Naive thymus-derived CD8-positive, alpha-beta T cell (primary cell): ENCODE data around the gene PLEKHM3. TPM values are rescaled to one million over a fixed set of nuclear protein-coding genes. Genes with fewer than 3 reads are reported as not detected.
"Not testable (repeated sequence)": the region's sequence is repeated elsewhere in the genome, so short reads cannot be mapped to it uniquely, and the experiment has no call there.

ENCODE experiments used
- ATAC-seq, 2 donors: fragments of 150-1000 bp; cut with Tn5 transposase in 1 of 2; sonication (Bioruptor Pico), chemical (Tn5 transposase) in 1 of 2; 1 replicate in 1 of 2; 2 replicates in 1 of 2; pipeline ENCODE4 v1.10.0; 2021; ENCODE audit warnings: mild to moderate bottlenecking in 2 of 2, moderate library complexity in 2 of 2
- POLR2A ChIA-PET: fragments of 350-600 bp; sonication (Branson Sonifier 250); formaldehyde crosslinking; loops from one replicate; lab custom pipeline; 2021; ENCODE audit warnings: antibody characterized with exemption; lab: Charles Lee
- DNase-seq, 10 donors: peaks; one replicate each; pipeline versions ENCODE4 v3.0.0 to v3.0.0-alpha.2; 2020 to 2022
- H3K27ac Mint-ChIP-seq, 10 donors: one replicate each; pipeline ENCODE4 v1.8.0; 2020 to 2022; ENCODE audit warnings: mild to moderate bottlenecking in 10 of 10, mixed read lengths in 10 of 10, moderate library complexity in 4 of 10, inconsistent platforms in 1 of 10
- H3K27me3 Mint-ChIP-seq, 5 donors: one replicate each; pipeline ENCODE4 v1.8.0; 2021 to 2022; ENCODE audit warnings: mixed read lengths in 5 of 5
- H3K36me3 Mint-ChIP-seq, 3 donors: one replicate each; pipeline ENCODE4 v1.8.0; 2020 to 2022; ENCODE audit warnings: mixed read lengths in 3 of 3, mild to moderate bottlenecking in 2 of 3, inconsistent platforms in 1 of 3
- H3K4me1 Mint-ChIP-seq, 4 donors: one replicate each; pipeline ENCODE4 v1.8.0; 2021 to 2022; ENCODE audit warnings: mixed read lengths in 4 of 4
- H3K4me3 Mint-ChIP-seq, 10 donors: one replicate each; pipeline ENCODE4 v1.8.0; 2020 to 2022; ENCODE audit warnings: mild to moderate bottlenecking in 10 of 10, mixed read lengths in 10 of 10, moderate library complexity in 6 of 10, inconsistent platforms in 1 of 10
- H3K9me3 Mint-ChIP-seq, 9 donors: one replicate each; pipeline ENCODE4 v1.8.0; 2020 to 2022; ENCODE audit warnings: mixed read lengths in 9 of 9, mild to moderate bottlenecking in 3 of 9, inconsistent platforms in 1 of 9, moderate library complexity in 1 of 9
- polyA plus RNA-seq, 3 donors: library from polyadenylated mRNA; unstranded; fragments of 300-500 nt; fragmentation: Illumina TruSeq; gene quantifications; one replicate each; pipeline ENCODE4 v1.2.3, GENCODE V29; 2021
- total RNA-seq, 8 experiments: library from RNA in 2 of 8; stranded (reverse) in 2 of 8; gene quantifications; one replicate each; pipeline ENCODE4 v1.2.3 and lab custom pipeline; 2021 to 2026

Gene PLEKHM3
- total and polyA plus RNA-seq, 5 experiments from 2014 or later = 2.5 to 16.5 (median 3.4) TPM

DNA sequence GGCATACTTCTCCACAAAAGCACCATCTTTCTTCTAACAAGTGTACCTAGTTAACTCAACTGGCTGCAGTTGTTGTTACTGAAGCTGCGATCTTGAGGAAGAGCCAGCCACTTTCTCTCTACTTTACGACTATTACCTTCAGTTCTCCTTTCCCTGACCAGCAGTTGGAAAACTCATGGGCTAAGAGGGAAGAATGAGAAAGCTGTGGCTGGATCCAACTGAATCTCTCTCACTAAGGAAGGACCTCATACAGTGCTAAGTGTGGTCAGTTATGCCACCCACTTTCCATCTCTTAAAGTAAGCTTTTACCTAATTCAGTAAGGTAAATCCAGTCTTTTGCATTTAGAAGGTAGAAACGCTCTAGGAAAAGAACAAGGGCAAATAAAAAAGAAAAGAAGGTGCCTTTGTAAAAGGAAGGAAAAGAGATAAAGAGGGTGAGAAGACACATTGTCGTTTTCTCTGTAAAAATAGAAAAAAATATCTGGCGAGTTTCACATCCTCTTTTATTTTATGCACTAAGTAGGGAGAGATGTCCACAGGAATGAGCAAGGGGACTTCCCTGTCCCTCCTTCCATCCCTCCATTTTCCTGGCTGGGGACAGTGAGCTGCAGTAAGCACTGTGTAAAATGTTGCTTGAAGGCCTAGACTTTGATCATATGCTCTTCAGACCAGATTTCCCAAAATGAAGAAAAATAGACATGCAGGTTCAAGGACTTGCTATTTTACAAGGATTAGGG, 73.4 kb downstream of the PLEKHM3 start:
- H3K4me3 Mint-ChIP-seq = no peak overlapping the region

GRCh38 chr2:207950761-207951114, 74.6 kb downstream of the PLEKHM3 start:
- H3K4me1 Mint-ChIP-seq = peaks cover 0 to 9% (median 3%) of the 10 kb centered on the region in 4 donors
- POLR2A ChIA-PET = no interaction called here
- H3K36me3 Mint-ChIP-seq = peaks cover 0 to 16% (median 5%) of the 10 kb centered on the region in 3 donors
- DNase-seq = no peak
- no peaks in the 10 kb centered on the region for H3K27me3 Mint-ChIP-seq
- no peak overlapping the region for H3K4me3 Mint-ChIP-seq
- H3K9me3 Mint-ChIP-seq = no peaks in the 10 kb centered on the region
- H3K27ac Mint-ChIP-seq = no peak overlapping the region
- ATAC-seq = no peak

More for the DNA sequence above, 73.4 kb downstream of the PLEKHM3 start:
- peaks cover 0 to 9% (median 4%) of the 10 kb centered on the region in 4 donors for H3K4me1 Mint-ChIP-seq
- H3K36me3 Mint-ChIP-seq = peaks cover 0 to 10% (median 5%) of the 10 kb centered on the region in 3 donors
- no peaks in the 10 kb centered on the region for H3K27me3 Mint-ChIP-seq
- DNase-seq (no peak), ATAC-seq (no peak)
- no peak overlapping the region for H3K27ac Mint-ChIP-seq
- POLR2A ChIA-PET = no interaction called here
- H3K9me3 Mint-ChIP-seq = no peaks in the 10 kb centered on the region

- DNase-seq = no peak
- no peaks in the 10 kb centered on the region for H3K27me3 Mint-ChIP-seq
- peaks cover 0 to 9% (median 2%) of the 10 kb centered on the region in 4 donors for H3K4me1 Mint-ChIP-seq
- POLR2A ChIA-PET = no interaction called here
- H3K9me3 Mint-ChIP-seq = no peaks in the 10 kb centered on the region
- H3K4me3 Mint-ChIP-seq = no peak overlapping the region
- peaks cover 2 to 21% (median 8%) of the 10 kb centered on the region in 3 donors for H3K36me3 Mint-ChIP-seq
- no peak for ATAC-seq
- no peak overlapping the region for H3K27ac Mint-ChIP-seq
Measured at GRCh38 chr2:207950063-207950760, 75.1 kb downstream of the PLEKHM3 start.

DNA sequence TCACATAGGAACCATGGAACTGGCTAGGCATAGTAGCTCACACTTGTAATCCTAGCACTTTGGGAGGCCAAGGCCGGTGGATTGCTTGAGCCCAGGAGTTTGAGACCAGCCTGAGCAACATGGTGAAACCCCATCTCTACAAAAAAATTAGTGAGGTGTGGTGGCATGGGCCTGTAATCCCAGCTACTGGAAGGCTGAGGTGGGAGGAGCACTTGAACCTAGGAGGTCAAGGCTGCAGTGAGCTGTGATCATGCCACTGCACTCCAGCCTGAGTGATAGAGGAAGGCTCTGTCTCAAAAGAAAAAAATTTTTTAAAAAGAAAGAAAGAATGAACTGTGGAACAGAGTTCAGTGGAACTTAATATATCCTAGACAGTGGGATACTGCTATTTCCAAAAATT, 76.1 kb downstream of the PLEKHM3 start:
- ATAC-seq, H3K9me3 Mint-ChIP-seq, H3K4me3 Mint-ChIP-seq, H3K27me3 Mint-ChIP-seq, POLR2A ChIA-PET, H3K4me1 Mint-ChIP-seq, H3K27ac Mint-ChIP-seq, DNase-seq: not testable (repeated sequence)
- H3K36me3 Mint-ChIP-seq = peaks cover 7 to 31% (median 17%) of the 10 kb centered on the region in 3 donors

- DNase-seq = no peak
- no peak for ATAC-seq
- Mint-ChIP-seq H3K4me3 (no peak overlapping the region), H3K9me3 (no peaks in the 10 kb centered on the region), H3K27ac (peak overlapping the region in 2 of 10 donors; percentile 2 to 7), H3K27me3 (no peaks in the 10 kb centered on the region), H3K36me3 (peaks cover 7 to 53% (median 34%) of the 10 kb centered on the region in 3 donors), H3K4me1 (peaks cover 0 to 7% (median under 1%) of the 10 kb centered on the region in 4 donors)
- POLR2A ChIA-PET = no interaction called here
Measured at GRCh38 chr2:207944979-207945600, 80.2 kb downstream of the PLEKHM3 start.

DNA sequence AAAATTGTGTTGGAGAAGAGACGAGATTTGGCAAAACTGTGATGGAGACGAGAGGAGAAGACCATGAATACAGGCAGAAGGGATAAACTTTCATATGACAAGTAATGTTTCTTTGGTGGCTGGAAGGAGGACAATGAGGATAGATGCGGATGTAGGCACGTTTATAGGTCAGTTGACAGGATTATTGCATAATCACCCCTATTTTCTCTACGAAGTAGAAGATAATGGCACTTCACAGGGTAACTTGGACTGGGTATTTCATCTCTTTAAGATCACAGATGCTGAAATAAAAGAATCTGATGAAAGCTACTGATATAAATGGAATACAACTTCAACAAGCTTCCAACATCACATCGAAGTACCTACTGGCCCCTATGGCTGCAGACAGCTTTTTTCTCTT, 81.0 kb downstream of the PLEKHM3 start:
- DNase-seq (no peak), ATAC-seq (no peak)
- POLR2A ChIA-PET = no interaction called here
- H3K36me3 Mint-ChIP-seq = peaks cover 7 to 53% (median 34%) of the 10 kb centered on the region in 3 donors
- H3K4me3 Mint-ChIP-seq = no peak overlapping the region
- peaks cover 0 to 9% (median 2%) of the 10 kb centered on the region in 4 donors for H3K4me1 Mint-ChIP-seq
- H3K27ac Mint-ChIP-seq = no peak overlapping the region
- no peaks in the 10 kb centered on the region for H3K9me3 Mint-ChIP-seq
- no peaks in the 10 kb centered on the region for H3K27me3 Mint-ChIP-seq

DNA sequence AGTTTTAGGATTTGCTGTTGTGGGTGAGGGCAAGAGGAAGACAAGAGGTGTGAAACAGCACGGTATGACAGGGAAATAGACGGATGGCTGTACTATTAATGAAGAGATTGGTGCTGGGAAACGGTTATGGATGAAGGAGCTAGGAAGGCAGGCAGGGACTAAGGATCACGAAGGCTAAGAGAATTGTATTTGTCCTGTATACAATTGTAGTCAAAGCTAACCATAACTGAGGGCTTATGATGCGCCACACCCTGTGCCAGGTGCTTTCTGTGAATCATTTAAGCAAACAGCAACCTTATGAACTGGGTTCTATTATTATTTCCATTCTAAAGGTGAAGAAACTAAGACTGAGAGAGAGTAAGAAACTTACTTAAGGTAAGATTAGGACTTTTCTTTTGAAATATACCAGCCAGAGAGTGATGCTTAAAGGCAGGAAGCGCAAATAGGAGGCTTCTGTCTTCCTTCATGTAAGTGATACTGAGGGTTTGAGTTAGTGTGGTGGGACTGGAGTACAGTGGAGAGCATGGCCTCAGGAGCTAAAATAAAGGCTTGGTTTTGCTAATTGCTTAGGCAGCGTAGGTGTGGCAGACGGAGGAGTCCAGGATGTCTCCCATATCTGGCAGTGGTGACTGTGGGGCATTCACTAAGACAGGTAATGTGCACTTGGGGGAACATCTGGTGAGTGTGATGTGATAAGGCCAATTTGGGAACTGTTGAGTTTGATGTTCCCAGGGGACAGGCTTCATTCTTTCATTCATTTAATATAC, 85.8 kb downstream of the PLEKHM3 start:
- peaks cover 0 to 8% (median 2%) of the 10 kb centered on the region in 4 donors for H3K4me1 Mint-ChIP-seq
- DNase-seq = no peak
- no peaks in the 10 kb centered on the region for H3K27me3 Mint-ChIP-seq
- POLR2A ChIA-PET = no interaction called here
- H3K4me3 Mint-ChIP-seq = no peak overlapping the region
- no peaks in the 10 kb centered on the region for H3K9me3 Mint-ChIP-seq
- no peak for ATAC-seq
- H3K27ac Mint-ChIP-seq = peak overlapping the region in 2 of 10 donors; percentile 6 to 32
- H3K36me3 Mint-ChIP-seq = peaks cover 0 to 34% (median 20%) of the 10 kb centered on the region in 3 donors

- Mint-ChIP-seq H3K27ac (peak overlapping the region in 1 of 10 donors; percentile 32), H3K36me3 (peaks cover 0 to 28% (median 13%) of the 10 kb centered on the region in 3 donors), H3K9me3 (no peaks in the 10 kb centered on the region), H3K4me1 (peaks cover 0 to 8% (median 2%) of the 10 kb centered on the region in 4 donors), H3K4me3 (no peak overlapping the region), H3K27me3 (no peaks in the 10 kb centered on the region)
- no peak for DNase-seq
- ATAC-seq = no peak
- POLR2A ChIA-PET = no interaction called here
Measured at GRCh38 chr2:207938886-207939285, 86.4 kb downstream of the PLEKHM3 start.

GRCh38 chr2:207938415-207938814, 86.9 kb downstream of the PLEKHM3 start:
- H3K9me3 Mint-ChIP-seq = no peaks in the 10 kb centered on the region
- H3K27me3 Mint-ChIP-seq = no peaks in the 10 kb centered on the region
- peaks cover 0 to 25% (median 13%) of the 10 kb centered on the region in 3 donors for H3K36me3 Mint-ChIP-seq
- H3K4me3 Mint-ChIP-seq = no peak overlapping the region
- POLR2A ChIA-PET = no interaction called here
- no peak overlapping the region for H3K27ac Mint-ChIP-seq
- ATAC-seq = no peak
- peaks cover 0 to 8% (median 2%) of the 10 kb centered on the region in 4 donors for H3K4me1 Mint-ChIP-seq
- no peak for DNase-seq

DNA sequence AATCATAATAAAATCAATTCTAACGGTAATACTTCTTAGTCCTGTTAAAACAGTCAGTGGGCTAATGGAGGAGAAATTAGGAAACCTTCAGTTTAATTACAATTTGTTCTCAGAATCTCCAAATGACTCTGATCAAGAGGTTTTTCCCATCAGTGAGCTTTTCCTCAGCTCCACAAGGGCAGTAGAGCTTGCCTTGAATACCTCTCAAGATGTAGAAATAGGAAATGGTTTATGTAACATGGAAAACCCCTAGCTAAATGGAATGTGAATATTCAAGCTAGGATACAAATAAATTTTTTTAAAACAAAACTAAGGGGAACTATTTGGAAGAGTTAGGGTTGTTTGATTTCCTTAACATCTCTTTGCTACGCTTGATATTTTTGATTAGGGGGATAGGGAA, 87.5 kb downstream of the PLEKHM3 start:
- H3K36me3 Mint-ChIP-seq = peaks cover 0 to 20% (median 11%) of the 10 kb centered on the region in 3 donors
- no peaks in the 10 kb centered on the region for H3K27me3 Mint-ChIP-seq
- H3K27ac Mint-ChIP-seq = no peak overlapping the region
- H3K9me3 Mint-ChIP-seq = no peaks in the 10 kb centered on the region
- H3K4me3 Mint-ChIP-seq = no peak overlapping the region
- DNase-seq = no peak
- POLR2A ChIA-PET = no interaction called here
- H3K4me1 Mint-ChIP-seq = peaks cover 0 to 8% (median 1%) of the 10 kb centered on the region in 4 donors
- ATAC-seq = no peak

GRCh38 chr2:207937253-207937652, 88.1 kb downstream of the PLEKHM3 start:
- Mint-ChIP-seq H3K27me3 (no peaks in the 10 kb centered on the region), H3K27ac (no peak overlapping the region), H3K9me3 (no peaks in the 10 kb centered on the region), H3K4me1 (peaks cover 0 to 8% (median 1%) of the 10 kb centered on the region in 4 donors), H3K36me3 (peaks cover 0 to 16% (median 7%) of the 10 kb centered on the region in 3 donors), H3K4me3 (no peak overlapping the region)
- POLR2A ChIA-PET = no interaction called here
- no peak for ATAC-seq
- DNase-seq = no peak

DNA sequence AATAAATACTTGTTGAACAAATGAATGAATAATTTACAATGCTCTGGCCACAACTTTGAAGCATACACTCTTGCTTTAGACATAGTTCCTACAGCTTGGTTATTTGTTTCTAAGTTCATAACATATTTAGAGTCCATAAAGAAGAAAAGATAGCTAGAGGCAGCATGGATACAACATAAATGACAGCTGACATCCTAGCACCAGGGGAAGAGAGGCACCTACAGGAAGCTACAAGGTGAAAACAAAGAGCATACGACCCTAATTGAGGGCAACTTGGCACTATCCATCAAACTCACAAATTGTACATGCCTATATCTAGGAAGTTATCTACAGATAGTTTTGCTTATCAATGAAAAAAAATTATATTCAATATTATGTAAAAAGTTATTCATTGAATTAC, 88.9 kb downstream of the PLEKHM3 start:
- no peak overlapping the region for H3K4me3 Mint-ChIP-seq
- peaks cover 0 to 15% (median 3%) of the 10 kb centered on the region in 3 donors for H3K36me3 Mint-ChIP-seq
- POLR2A ChIA-PET = interaction anchor here (0.5 kb wide), 1 partner anchor 182 kb away, joined by 4 read pairs; no protein-coding TSS in a partner anchor
- peak overlapping the region in 1 of 10 donors; percentile 26 for H3K27ac Mint-ChIP-seq
- no peaks in the 10 kb centered on the region for H3K27me3 Mint-ChIP-seq
- ATAC-seq (no peak), DNase-seq (no peak)
- peaks cover 0 to 4% (median 1%) of the 10 kb centered on the region in 4 donors for H3K4me1 Mint-ChIP-seq
- no peaks in the 10 kb centered on the region for H3K9me3 Mint-ChIP-seq
